Measurements from ENCODE around the gene SERPINA1.

Gene SERPINA1

DNA sequence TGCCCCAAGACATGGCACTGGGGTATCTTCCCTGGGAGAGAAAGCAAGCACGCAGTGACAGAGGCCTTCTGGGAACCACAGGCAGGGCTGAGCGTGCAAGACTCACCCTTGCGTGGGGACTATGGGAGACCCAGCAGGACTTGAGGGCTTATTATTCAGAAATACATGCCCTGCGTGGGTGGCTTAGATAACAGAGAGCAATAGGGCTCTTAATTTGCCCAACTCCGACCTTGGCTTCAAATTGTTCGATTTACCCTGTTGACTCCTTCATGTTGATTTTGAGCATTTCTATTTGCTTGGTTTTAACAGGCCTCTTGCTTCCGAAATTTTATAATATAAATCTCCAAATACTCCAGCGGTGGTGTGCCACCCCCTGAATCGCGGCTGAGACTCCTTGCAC lies 5.1 kb upstream of the SERPINA1 start:
- TF ChIP-seq, protein P1, sequence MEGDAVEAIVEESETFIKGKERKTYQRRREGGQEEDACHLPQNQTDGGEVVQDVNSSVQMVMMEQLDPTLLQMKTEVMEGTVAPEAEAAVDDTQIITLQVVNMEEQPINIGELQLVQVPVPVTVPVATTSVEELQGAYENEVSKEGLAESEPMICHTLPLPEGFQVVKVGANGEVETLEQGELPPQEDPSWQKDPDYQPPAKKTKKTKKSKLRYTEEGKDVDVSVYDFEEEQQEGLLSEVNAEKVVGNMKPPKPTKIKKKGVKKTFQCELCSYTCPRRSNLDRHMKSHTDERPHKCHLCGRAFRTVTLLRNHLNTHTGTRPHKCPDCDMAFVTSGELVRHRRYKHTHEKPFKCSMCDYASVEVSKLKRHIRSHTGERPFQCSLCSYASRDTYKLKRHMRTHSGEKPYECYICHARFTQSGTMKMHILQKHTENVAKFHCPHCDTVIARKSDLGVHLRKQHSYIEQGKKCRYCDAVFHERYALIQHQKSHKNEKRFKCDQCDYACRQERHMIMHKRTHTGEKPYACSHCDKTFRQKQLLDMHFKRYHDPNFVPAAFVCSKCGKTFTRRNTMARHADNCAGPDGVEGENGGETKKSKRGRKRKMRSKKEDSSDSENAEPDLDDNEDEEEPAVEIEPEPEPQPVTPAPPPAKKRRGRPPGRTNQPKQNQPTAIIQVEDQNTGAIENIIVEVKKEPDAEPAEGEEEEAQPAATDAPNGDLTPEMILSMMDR (IDR thresholded peaks at IDR 0.05; ENCODE audit: low read depth, low read length, missing control alignments): no peak
- H3K27ac ChIP-seq: no peak overlapping the region
- in situ Hi-C loops (cut with HindIII; ENCODE audit: low pct_ligation_motif_present, low sequenced_read_pairs): no loop called here

DNA sequence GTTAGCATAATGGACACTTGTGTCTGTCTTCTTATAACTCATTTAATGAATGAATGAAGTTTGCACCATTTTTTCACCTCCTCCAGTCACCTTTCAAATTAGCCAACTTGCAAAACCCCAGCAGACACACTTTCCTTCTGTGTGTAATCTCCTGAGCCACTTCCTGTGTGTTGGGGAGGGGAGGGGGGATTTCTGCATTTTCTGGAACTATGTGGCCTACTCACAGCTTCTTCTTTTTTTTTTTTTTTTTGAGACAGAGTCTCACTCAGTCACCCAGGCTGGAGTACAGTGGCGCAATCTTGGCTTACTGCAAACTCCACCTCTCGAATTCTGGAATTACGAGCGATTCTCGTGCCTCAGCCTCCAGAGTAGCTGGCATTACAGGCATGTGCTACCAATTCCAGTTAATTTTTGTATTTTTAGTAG lies 4.1 kb upstream of the SERPINA1 start:
- Histone ChIP-seq H3K27ac (no peak overlapping the region), H3K36me3 (replicated peaks) (no peaks in the 10 kb centered on the region), H3K27me3 (replicated peaks) (no peaks in the 10 kb centered on the region), H3K4me3 (ENCODE audit: low read depth, low read length) (no peak overlapping the region)
- TF ChIP-seq, protein P1 (IDR thresholded peaks at IDR 0.05; ENCODE audit: low read depth, low read length, missing control alignments): no peak
- peak; percentile 31 for DNase-seq
- in situ Hi-C loops (cut with HindIII; ENCODE audit: low pct_ligation_motif_present, low sequenced_read_pairs): no loop called here

More for the DNA sequence above, 5.1 kb upstream of the SERPINA1 start:
- DNase-seq: no peak
- no peak overlapping the region for H3K4me3 ChIP-seq (ENCODE audit: low read depth, low read length)
- no peaks in the 10 kb centered on the region for H3K27me3 ChIP-seq (replicated peaks)
- no peaks in the 10 kb centered on the region for H3K36me3 ChIP-seq (replicated peaks)

DNA sequence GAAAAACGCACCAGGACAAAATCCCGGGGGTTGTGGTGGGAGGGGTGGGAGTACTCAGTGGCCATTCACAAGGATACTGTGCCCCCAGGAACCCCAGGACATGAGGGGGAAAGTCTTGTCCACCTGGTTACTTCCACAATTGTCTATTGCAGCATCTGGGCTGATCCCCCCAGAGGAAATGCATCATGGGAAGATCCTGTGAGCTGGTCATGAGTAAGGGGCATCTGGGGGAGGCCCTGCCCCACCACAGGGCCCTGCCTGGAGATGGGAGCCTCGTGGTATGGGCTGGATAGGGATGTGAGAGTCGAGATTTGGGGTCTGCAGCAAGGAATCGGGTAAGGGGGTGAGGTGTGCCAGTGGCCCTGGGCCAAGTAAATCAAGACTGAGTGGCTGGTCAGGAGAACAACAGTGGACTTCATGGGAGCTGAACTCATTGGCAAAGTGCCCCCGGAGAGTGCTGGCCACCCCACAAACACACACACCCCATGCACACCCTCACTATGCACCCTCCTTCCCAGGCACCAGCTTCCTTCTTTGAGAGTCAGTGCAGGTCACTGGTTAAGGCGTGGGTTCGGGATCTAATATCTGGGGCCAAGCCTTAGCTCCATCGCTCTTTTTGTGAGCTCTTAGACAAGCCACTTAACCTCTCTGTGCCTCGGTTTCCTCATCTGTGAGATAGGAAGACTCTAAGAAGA lies 3.0 kb upstream of the SERPINA1 start:
- Histone ChIP-seq H3K27ac (no peak overlapping the region), H3K4me3 (ENCODE audit: low read depth, low read length) (no peak overlapping the region), H3K27me3 (replicated peaks) (no peaks in the 10 kb centered on the region), H3K36me3 (replicated peaks) (no peaks in the 10 kb centered on the region)
- TF ChIP-seq, protein P1 (IDR thresholded peaks at IDR 0.05; ENCODE audit: low read depth, low read length, missing control alignments): no peak
- no peak for DNase-seq
- in situ Hi-C loops (cut with HindIII; ENCODE audit: low pct_ligation_motif_present, low sequenced_read_pairs): no loop called here

DNA sequence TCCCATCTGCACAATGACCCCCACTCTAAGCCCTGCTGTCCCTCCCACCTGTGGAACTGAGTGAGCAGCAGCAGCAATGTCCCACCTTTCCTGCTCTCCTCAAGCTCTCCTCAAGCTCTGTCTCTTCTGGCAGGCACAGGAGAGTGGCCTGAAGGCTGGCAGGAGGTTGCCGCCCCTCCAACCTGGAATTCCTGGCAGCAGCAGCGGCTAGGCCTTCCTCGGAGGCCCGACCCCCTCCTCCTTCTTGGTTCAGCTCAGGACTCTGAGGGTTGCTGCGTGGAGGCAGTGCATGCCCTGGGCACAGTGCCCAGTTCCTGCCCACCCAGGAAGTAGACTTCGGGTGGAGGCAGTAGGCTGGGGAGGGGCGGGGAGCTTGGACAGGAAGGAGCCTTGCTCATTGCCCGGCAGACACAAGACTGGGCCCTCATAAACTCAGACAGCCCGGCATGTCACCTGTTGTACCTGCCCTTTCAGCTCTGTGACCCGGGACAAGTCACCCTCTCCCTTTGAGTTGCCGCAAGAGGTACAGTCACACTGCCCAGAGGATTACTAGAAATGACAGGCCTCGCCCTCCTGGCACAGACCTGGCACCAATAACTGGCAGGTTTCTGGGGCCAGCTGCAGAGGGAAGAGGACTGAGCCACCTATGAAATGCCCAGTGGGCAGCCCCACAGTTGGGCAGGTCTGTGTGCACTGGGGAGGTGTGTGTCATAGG lies 2.1 kb upstream of the SERPINA1 start:
- H3K27me3 ChIP-seq (replicated peaks): no peaks in the 10 kb centered on the region
- H3K36me3 ChIP-seq (replicated peaks): no peaks in the 10 kb centered on the region
- no peak overlapping the region for H3K4me3 ChIP-seq (ENCODE audit: low read depth, low read length)
- TF ChIP-seq, protein P1 (IDR thresholded peaks at IDR 0.05; ENCODE audit: low read depth, low read length, missing control alignments): no peak
- no peak overlapping the region for H3K27ac ChIP-seq
- in situ Hi-C loops (cut with HindIII; ENCODE audit: low pct_ligation_motif_present, low sequenced_read_pairs): no loop called here
- no peak for DNase-seq

DNA sequence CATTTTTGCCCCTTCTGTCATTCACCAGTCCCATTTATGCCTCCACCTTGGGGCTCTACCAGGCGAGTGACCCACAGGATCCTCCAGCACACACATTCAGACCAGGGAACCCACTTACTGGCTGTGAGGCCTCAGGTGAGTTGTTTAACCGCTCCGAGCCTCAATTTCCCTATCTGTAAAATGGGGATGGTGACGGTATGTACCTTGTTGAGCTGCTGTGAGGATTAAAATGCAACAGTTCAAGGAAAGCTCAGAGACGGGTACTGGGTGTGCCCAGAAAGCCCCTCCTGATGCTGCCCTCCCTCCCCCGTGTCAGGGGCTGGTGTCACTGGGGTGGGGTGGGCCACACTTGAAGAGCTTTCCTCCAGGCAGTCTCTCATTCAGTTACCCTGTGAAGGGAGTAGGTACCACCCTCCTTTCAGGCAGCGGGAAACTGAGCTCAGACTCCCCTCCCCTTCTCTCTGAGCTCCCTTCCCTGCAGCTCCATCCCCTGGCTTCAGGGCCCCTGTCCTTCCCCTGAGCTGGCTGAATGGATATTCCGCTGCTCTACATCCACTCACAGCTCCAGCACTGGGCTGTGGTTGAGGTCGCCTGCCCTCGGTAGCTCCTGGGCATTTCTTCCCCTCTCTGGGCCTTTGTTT lies 1.4 kb upstream of the SERPINA1 start:
- in situ Hi-C loops (cut with HindIII; ENCODE audit: low pct_ligation_motif_present, low sequenced_read_pairs): no loop called here
- no peak overlapping the region for H3K4me3 ChIP-seq (ENCODE audit: low read depth, low read length)
- DNase-seq: no peak
- H3K27ac ChIP-seq: no peak overlapping the region
- no peaks in the 10 kb centered on the region for H3K36me3 ChIP-seq (replicated peaks)
- H3K27me3 ChIP-seq (replicated peaks): no peaks in the 10 kb centered on the region
- TF ChIP-seq, protein P1 (IDR thresholded peaks at IDR 0.05; ENCODE audit: low read depth, low read length, missing control alignments): no peak
